Ishikawa (cell line): ENCODE measurements around the gene COX14.

Source experiments
- CEBPB ChIP-seq: IDR thresholded peaks from 2 replicates; pipeline ENCODE4 v1.6.1; 2012
- CREB1 ChIP-seq: IDR thresholded peaks from 2 replicates; pipeline ENCODE4 v1.6.1; 2012; ENCODE audit warnings: low read depth
- EGR1 ChIP-seq: IDR thresholded peaks from 2 replicates; pipeline ENCODE4 v1.6.1; 2012
- FOXM1 ChIP-seq: IDR thresholded peaks from 2 replicates; pipeline ENCODE4 v1.6.1; 2012; ENCODE audit warnings: low read depth, borderline replicate concordance
- RAD21 ChIP-seq: IDR thresholded peaks from 2 replicates; pipeline ENCODE4 v1.6.1; 2012; ENCODE audit warnings: low read depth
- TAF1 ChIP-seq: IDR thresholded peaks from 2 replicates; pipeline ENCODE4 v1.6.1; 2012; ENCODE audit warnings: low read depth, mild to moderate bottlenecking
- YY1 ChIP-seq: IDR thresholded peaks from 2 replicates; pipeline ENCODE4 v1.6.1; 2012; ENCODE audit warnings: low read depth
- ZBTB7A ChIP-seq: IDR thresholded peaks from 2 replicates; pipeline ENCODE4 v1.6.1; 2012; ENCODE audit warnings: low read depth
- TF ChIP-seq, protein P1 (sequence below): IDR thresholded peaks from 2 replicates; pipeline ENCODE4 v1.6.1; 2012; ENCODE audit warnings: low read depth, mild to moderate bottlenecking
- TF ChIP-seq, protein P2 (sequence below): IDR thresholded peaks from 2 replicates; pipeline ENCODE4 v1.6.1; 2012
- TF ChIP-seq, protein P3 (sequence below): IDR thresholded peaks from 2 replicates; pipeline ENCODE4 v1.6.1; 2012

DNA sequence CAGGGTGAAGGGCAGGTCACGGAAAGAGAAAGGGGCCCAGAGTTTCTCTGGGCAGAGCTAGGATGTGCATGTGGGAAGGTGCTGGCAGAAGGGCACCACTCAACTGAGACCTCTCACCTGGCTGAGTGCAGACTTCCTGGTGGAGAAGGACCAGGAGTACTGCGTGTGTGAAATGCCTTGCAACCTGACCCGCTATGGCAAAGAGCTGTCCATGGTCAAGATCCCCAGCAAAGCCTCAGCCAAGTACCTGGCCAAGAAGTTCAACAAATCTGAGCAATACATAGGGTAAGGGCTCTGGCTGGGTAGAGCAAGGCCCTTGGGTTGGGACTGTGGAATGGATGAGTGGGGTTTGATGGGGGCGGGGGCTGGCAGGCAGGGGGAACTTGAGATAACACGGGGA, 32.3 kb upstream of the COX14 start:
- TF ChIP-seq YY1 (no peak), CREB1 (no peak), TAF1 (no peak), RAD21 (no peak), FOXM1 (no peak), EGR1 (no peak), ZBTB7A (no peak), CEBPB (no peak)
- TF ChIP-seq, protein P1, sequence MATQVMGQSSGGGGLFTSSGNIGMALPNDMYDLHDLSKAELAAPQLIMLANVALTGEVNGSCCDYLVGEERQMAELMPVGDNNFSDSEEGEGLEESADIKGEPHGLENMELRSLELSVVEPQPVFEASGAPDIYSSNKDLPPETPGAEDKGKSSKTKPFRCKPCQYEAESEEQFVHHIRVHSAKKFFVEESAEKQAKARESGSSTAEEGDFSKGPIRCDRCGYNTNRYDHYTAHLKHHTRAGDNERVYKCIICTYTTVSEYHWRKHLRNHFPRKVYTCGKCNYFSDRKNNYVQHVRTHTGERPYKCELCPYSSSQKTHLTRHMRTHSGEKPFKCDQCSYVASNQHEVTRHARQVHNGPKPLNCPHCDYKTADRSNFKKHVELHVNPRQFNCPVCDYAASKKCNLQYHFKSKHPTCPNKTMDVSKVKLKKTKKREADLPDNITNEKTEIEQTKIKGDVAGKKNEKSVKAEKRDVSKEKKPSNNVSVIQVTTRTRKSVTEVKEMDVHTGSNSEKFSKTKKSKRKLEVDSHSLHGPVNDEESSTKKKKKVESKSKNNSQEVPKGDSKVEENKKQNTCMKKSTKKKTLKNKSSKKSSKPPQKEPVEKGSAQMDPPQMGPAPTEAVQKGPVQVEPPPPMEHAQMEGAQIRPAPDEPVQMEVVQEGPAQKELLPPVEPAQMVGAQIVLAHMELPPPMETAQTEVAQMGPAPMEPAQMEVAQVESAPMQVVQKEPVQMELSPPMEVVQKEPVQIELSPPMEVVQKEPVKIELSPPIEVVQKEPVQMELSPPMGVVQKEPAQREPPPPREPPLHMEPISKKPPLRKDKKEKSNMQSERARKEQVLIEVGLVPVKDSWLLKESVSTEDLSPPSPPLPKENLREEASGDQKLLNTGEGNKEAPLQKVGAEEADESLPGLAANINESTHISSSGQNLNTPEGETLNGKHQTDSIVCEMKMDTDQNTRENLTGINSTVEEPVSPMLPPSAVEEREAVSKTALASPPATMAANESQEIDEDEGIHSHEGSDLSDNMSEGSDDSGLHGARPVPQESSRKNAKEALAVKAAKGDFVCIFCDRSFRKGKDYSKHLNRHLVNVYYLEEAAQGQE = peak; percentile 86
- TF ChIP-seq, protein P2, sequence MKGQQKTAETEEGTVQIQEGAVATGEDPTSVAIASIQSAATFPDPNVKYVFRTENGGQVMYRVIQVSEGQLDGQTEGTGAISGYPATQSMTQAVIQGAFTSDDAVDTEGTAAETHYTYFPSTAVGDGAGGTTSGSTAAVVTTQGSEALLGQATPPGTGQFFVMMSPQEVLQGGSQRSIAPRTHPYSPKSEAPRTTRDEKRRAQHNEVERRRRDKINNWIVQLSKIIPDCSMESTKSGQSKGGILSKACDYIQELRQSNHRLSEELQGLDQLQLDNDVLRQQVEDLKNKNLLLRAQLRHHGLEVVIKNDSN = no peak
- TF ChIP-seq, protein P3, sequence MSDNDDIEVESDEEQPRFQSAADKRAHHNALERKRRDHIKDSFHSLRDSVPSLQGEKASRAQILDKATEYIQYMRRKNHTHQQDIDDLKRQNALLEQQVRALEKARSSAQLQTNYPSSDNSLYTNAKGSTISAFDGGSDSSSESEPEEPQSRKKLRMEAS = no peak
